ENCODE results near the gene WNT7A.

WNT7A gene

GRCh38 chr3:13771496-13771895 lies 108.4 kb downstream of the WNT7A start:
- DNase-seq (ENCODE audit: low read depth in 3 of 3) = no peak

- DNase-seq (ENCODE audit: low read depth in 3 of 3) = no peak
Measured at GRCh38 chr3:13770170-13771169, 109.4 kb downstream of the WNT7A start.

- no peak for DNase-seq (ENCODE audit: low read depth in 3 of 3)
Measured at GRCh38 chr3:13769422-13769821, 110.4 kb downstream of the WNT7A start.

DNA sequence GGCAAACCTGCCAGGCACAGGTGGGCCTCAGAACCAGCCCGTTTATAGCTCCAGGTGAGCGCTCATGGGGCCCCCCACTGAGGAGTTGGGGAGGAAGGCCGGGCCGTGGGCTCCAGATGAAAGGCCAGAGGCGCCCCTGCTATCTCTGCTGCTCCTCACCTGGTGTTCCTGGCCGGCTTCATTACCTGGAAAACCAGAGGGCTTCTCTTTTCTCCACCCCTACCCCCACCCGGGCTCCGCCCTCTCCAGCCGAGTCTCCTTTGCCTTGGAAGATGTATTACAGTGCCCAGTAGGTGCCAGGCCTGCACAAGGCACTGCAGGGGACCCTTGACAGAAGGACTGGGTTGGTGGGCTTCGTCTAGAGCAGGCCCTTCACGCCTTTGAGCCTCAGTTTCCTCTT lies 111.4 kb downstream of the WNT7A start:
- no peak for DNase-seq (ENCODE audit: low read depth in 3 of 3)

GRCh38 chr3:13767896-13768295 lies 112.0 kb downstream of the WNT7A start:
- DNase-seq (ENCODE audit: low read depth in 3 of 3) = no peak

DNA sequence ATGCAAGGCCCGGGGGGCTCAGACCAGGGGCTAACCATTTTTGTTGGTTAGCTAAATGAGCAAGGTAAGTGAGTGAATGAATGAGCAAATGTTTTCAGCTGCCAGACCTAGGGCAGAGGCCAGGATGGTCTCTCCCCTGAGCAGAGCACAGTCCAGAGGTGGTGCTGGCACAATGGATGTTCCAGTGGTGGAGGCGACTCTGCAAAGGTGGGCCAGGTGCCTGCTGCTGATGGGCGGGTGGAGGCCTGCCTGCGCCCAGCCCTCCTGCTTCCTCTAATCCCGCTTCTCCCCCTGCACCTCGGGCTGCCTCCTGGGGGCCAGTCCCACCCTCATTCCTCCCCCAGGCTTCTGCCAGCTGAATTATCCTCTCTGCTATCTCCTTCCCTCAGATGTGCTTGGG lies 112.8 kb downstream of the WNT7A start:
- DNase-seq (ENCODE audit: low read depth in 3 of 3) = no peak
